HL-60 (cell line): ENCODE results near the gene MRAS.

Experiments
- DNase-seq, 2 experiments: peaks; one replicate each; pipeline ENCODE4 v3.0.0-alpha.2; 2010 to 2020; ENCODE audit warnings: low read depth in 1 of 2, low spot score in 1 of 2
- H3K27ac ChIP-seq: fragments of 250-450 bp; sonication (Bioruptor Pico); replicated peaks from 2 replicates; pipeline ENCODE4 v1.5.1; 2020; ENCODE audit warnings: mild to moderate bottlenecking, moderate library complexity
- H3K27me3 ChIP-seq: fragments of 250-450 bp; sonication (Bioruptor Pico); 2 replicates; pipeline ENCODE4 v1.5.1; 2021; ENCODE audit warnings: mild to moderate bottlenecking, moderate library complexity; ENCODE audit not compliant: insufficient read depth, poor library complexity, severe bottlenecking
- H3K4me3 ChIP-seq: replicated peaks from 2 replicates; pipeline ENCODE4 v1.5.1; 2011; ENCODE audit warnings: mild to moderate bottlenecking, control low read depth, low read length; ENCODE audit not compliant: insufficient read depth
- CTCF ChIP-seq: IDR thresholded peaks from one replicate; pipeline ENCODE4 v1.5.1; 2011; ENCODE audit warnings: low read length, control low read depth, inconsistent platforms; ENCODE audit not compliant: insufficient read depth
- GABPA ChIP-seq: IDR thresholded peaks from 2 replicates; pipeline ENCODE4 v1.6.1; 2012; ENCODE audit warnings: low read depth
- POLR2AphosphoS5 ChIP-seq: IDR thresholded peaks from 2 replicates; pipeline ENCODE4 v1.6.1; 2012; ENCODE audit warnings: low read depth
- SPI1 ChIP-seq: IDR thresholded peaks from 2 replicates; pipeline ENCODE4 v1.6.1; 2012; ENCODE audit warnings: low read depth, mild to moderate bottlenecking, borderline replicate concordance
- TF ChIP-seq, protein P1 (sequence below): IDR thresholded peaks from 2 replicates; pipeline ENCODE4 v1.6.1; 2012; ENCODE audit warnings: low read depth; ENCODE audit not compliant: insufficient replicate concordance

Gene MRAS

GRCh38 chr3:138361561-138361971 lies 13.2 kb downstream of the MRAS start:
- no peaks in the 10 kb centered on the region for H3K27me3 ChIP-seq
- H3K27ac ChIP-seq = no peak overlapping the region
- TF ChIP-seq, protein P1, sequence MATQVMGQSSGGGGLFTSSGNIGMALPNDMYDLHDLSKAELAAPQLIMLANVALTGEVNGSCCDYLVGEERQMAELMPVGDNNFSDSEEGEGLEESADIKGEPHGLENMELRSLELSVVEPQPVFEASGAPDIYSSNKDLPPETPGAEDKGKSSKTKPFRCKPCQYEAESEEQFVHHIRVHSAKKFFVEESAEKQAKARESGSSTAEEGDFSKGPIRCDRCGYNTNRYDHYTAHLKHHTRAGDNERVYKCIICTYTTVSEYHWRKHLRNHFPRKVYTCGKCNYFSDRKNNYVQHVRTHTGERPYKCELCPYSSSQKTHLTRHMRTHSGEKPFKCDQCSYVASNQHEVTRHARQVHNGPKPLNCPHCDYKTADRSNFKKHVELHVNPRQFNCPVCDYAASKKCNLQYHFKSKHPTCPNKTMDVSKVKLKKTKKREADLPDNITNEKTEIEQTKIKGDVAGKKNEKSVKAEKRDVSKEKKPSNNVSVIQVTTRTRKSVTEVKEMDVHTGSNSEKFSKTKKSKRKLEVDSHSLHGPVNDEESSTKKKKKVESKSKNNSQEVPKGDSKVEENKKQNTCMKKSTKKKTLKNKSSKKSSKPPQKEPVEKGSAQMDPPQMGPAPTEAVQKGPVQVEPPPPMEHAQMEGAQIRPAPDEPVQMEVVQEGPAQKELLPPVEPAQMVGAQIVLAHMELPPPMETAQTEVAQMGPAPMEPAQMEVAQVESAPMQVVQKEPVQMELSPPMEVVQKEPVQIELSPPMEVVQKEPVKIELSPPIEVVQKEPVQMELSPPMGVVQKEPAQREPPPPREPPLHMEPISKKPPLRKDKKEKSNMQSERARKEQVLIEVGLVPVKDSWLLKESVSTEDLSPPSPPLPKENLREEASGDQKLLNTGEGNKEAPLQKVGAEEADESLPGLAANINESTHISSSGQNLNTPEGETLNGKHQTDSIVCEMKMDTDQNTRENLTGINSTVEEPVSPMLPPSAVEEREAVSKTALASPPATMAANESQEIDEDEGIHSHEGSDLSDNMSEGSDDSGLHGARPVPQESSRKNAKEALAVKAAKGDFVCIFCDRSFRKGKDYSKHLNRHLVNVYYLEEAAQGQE = no peak
- TF ChIP-seq CTCF (no peak), GABPA (no peak), SPI1 (no peak), POLR2AphosphoS5 (no peak)
- no peak overlapping the region for H3K4me3 ChIP-seq
- DNase-seq = no peak

- TF ChIP-seq SPI1 (no peak), CTCF (no peak), POLR2AphosphoS5 (no peak)
- TF ChIP-seq, protein P1 = no peak
- no peak for DNase-seq
These were observed 14.2 kb downstream of the MRAS start for GRCh38 chr3:138362538-138362937.

DNA sequence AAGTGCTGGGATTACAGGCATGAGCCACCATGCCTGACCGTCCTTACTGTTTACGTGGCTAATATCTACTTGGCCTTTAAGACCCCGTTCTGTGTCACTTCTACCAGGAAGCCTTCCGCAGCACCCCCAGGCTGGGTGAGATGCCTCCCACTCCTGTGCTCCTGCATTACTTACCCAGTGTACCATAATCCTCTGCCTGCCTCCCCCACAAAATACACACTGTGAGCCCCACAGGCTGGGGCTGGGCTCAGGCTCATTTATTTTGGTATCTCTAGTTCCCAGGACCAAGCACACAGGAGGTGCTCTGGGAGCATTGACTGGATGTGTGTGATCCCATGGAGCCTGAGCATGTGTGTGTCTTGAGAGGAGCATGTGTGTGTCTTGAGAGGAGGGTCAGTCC lies 14.9 kb downstream of the MRAS start:
- Histone ChIP-seq H3K27me3 (no peaks in the 10 kb centered on the region), H3K4me3 (no peak overlapping the region), H3K27ac (no peak overlapping the region)
- TF ChIP-seq CTCF = no peak
- TF ChIP-seq, protein P1 = no peak
- TF ChIP-seq SPI1 = no peak
- TF ChIP-seq POLR2AphosphoS5 = no peak
- no peak for TF ChIP-seq GABPA
- no peak for DNase-seq

More at GRCh38 chr3:138362538-138362937, 14.2 kb downstream of the MRAS start:
- Histone ChIP-seq H3K4me3 (no peak overlapping the region), H3K27me3 (no peaks in the 10 kb centered on the region), H3K27ac (no peak overlapping the region)
